HG03103 (cell line): ENCODE measurements around the gene SAMD7.

Source experiments
- ATAC-seq: cut with Tn5 transposase; IDR thresholded peaks from one replicate; pipeline ENCODE4 v1.9.1; 2021; ENCODE audit warnings: low read depth; ENCODE audit not compliant: unreplicated experiment

SAMD7 gene

DNA sequence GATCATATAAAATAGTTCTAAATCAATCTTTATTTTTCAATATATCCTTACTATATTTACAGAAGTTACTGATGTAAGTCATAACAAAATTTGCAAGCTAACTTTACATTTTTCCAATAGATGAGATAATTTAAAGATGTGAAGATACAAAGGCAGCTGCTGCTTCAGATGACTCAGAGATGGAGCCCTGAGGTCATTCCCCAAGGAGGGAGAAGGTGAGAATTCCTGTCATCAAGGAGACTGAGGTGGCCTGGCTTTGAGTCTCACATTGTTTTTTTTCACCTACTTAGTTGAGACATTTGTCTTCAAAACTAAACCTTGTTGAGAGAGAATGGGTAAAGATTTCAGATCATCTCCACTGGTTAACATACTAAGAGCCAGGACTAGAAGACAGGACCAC, 3.9 kb upstream of the SAMD7 start:
- no peak for ATAC-seq

DNA sequence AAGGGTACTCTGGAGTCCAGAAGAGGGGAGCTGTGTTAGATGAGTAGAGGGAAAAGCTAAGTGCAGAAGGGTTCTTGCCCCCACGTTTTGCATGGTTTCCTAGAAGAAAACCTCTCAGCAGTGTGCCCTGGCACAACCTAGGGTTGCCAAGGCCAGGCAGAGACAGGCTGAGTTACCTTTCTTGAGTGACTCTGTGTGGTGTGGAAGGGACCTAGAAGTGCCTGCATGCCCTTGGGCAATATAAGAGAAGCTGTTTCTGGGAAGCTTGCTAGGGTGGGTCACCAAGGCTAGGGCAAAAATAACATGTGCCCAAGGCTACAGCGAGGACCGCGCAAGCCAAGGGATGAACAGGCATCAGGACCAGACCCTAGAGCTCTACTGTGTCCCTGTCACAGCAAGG, 3.4 kb upstream of the SAMD7 start:
- no peak for ATAC-seq

DNA sequence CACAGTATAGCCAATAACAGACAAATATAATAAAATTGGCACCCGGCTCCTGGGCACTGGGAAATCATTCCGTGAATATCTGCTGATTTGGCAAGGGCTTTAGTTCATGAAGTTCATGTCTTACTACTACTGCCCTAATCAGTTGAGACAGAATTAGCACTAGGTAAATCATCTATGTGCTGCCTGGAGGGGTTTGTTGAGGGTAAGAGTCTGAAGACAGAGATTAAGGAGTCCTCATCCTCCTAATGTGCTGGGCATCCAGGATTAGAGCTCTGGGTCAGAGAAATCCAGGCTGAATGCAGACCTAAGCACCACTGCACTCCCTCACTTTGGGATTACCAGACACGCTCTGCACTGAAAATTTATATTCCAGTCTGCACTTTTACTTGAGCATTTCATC, 2.0 kb downstream of the SAMD7 start:
- ATAC-seq = no peak

DNA sequence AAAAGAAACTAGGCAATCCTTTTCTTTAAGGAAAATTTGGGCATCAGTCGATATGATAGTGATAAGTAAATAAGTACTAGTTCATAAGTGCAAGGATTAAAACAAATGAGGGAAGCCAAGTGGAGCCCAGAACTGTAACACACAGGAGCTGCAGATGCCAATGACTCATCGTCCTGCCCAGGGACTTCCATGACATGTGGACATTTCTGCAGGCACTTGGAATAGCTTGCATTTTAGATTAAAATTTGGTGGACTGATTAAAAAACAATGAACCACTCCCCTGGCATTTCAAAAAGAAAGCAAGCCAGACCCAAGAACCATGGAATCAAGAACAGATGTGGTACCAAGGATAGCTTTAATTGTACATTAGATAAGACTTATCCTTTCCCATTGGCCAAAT, 2.9 kb downstream of the SAMD7 start:
- no peak for ATAC-seq

DNA sequence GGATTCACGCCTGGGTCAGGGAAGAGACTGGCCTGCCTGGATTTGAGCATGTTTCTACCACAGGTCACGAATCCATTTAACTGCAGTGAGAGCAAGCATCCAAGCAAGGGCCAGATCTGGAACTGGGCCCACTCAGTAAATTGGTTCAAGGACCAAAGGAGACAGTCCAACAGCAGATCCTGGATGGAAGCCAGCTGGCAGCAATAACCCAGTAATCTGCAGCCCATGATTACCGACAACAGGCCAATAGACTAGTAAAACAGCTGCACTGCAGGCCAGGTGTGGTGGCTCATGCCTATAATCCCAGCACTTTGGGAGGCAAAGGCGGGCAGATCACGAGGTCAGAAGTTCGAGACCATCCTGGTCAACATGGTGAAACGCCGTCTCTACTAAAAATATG, 11.8 kb downstream of the SAMD7 start:
- ATAC-seq = no peak

DNA sequence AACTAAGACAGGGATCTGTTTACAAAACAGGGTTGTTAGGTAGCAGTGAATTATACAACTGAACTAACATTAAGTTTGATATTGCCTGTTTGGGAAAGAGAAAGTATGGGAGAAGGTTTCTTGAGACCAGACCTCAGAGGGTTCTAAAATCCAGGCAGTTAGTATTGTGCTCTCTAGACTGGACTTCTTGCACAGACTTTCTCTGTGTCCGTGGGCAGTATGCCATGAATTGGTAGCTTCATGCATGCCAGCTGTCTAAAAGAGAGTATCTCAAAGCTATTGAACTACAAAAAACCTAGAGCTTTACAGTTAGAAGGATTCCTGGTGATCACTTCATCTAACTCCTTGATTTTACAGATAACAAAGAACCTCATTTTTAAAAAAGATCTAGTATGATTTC, 12.5 kb downstream of the SAMD7 start:
- no peak for ATAC-seq

DNA sequence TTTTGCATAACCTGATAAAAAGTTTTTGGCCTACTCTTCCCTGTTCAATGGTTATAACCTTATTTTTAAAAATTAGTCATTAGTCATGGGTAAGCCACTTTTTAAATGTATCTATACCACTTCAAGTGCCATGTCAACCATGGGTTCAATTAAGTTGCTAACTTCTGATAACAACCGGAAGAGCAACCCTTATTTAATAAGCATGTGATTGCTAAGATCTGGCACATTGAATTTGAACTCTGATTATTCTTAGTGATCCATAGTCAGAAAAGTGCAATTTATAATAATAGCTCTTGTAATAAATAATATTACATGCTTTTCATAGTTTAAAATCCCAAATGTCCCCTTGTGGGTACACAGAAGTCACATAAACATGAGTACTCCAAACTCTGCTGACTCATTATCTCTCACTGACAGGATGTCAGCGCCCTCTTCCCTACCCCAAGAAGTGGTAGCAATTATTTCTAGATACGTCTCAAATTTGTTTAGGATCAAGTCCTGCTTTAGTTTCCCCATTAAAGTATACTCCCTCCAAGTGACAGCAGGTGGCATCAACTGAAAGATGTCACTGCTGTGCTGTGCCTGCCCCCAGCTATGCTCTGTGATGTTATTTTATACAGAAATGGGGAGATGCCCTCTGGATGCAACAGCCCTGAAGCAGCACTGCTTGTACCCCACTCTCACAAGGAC, 18.6 kb downstream of the SAMD7 start:
- ATAC-seq = no peak

DNA sequence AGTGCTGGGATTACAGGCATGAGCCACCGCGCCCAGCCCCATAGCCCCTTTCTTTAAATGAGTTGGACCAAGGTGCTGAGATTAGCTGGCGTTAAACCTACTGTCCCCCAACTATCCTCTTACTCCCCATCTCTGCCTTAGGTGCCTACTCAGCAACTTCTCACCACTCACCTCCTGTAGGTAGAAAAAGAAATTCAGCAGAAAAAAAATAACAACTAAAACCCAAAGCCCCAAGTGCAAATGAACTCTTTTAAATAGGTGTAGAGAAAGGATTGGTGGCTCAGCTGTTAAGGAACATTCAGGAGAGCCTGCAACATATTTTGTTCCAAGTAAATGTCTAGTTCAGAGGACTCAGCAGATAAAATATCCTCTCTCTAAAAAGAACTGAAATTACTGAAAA, 19.5 kb downstream of the SAMD7 start:
- no peak for ATAC-seq

DNA sequence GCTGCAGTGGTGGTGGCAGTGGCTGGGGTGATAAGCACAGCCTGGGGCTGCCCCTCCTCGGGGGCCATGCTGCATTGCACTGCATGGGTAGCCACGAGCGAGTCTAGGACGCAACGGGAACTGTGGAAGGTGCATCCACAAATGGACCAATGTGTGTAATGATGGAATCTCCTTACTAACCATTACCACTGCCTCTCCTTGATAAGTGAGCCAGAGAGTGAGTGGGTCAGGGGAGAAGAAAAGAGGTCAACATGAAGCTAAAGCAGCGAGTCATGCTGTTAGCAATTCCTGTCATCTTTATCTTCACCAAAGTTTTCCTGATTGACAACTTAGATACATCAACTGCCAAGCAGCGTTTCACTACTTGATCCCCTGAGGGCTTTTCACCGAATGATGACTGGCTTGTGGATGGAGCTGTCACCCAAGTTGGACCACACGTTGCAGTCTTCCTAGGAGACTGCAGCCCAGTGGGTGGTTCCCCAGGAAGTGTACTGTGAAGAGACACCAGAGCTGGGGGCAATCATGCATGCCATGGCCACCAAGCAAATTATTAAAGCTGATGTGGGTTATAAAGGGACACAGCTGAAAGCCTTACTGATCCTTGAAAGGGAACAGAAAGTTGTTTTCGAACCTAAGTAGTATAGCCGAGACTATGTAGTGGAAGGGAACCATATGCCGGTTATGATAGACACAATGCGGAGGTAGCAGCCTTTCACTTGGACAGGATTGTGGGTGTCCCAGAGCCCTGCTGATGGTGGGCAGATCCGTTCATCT, 20.6 kb downstream of the SAMD7 start:
- peak; percentile 94 for ATAC-seq

DNA sequence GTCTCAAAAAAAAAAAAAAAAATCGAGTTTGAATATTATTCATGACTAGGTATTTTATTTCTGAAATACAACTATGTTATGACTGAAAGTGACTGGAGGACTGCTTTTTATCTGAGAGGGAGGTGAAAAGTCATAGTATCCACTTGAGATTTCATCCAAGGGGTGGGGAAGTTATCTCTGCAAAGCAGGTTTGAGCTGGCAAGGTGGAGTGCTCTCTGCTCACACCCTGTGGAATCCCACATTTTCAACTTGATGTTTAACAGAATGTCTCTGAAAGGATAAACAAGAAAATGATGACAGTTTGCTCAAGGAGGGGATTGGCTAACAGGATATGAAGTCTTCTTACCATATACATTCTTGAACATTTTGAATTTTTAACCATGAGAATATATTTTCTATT, 27.9 kb downstream of the SAMD7 start:
- ATAC-seq = no peak

DNA sequence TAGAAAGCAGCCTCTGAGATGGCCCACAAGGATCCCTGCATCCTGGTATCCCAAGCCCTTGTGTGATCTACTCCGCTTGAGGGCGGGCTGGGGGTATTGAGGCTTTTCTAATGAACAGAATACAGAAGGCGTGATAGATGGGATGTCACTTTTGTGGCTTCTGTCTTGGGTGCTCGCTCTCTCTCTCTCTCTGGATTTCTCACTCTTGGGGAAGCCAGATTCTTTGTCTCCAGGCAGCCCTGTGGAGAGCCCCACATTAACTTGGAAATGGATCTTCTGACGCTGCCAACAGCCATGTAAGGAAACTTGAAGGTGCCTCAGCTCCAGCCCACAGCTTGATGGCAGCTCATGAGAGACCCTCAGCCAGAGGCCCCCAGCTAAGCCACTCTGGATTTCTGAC, 28.4 kb downstream of the SAMD7 start:
- ATAC-seq = no peak

DNA sequence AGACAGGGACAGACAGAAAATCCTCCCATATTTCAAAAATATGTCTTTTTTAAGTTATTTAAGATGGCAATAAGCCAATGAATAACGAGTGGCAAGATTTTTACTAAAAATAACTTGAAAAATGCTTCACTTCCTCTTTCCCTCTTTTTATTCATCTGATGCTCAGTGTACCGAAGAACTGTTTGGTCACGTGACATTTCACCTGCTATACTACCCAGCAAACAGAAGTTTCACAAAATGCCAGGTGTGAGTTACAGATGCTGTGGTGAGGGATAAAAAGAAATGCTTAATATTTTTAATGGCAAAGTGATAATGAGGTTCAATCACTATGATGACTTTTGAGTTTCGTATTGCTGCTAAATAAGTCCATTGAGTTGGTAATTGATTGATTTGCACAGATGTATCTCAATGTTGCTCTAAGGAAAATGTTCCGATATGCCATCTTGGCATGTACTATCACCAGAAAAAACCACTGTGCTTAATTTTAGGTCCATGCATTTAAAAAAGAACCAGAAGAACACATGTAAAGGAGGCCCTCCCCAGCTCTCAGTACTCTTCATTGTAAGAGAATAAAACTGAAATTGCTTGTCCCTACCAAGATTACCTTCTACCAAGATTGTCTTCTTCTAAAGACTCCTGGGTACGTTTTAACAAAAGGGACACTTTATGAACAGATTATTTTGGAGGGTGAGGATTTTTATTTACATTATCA, 29.3 kb downstream of the SAMD7 start:
- ATAC-seq = peak; percentile 62

DNA sequence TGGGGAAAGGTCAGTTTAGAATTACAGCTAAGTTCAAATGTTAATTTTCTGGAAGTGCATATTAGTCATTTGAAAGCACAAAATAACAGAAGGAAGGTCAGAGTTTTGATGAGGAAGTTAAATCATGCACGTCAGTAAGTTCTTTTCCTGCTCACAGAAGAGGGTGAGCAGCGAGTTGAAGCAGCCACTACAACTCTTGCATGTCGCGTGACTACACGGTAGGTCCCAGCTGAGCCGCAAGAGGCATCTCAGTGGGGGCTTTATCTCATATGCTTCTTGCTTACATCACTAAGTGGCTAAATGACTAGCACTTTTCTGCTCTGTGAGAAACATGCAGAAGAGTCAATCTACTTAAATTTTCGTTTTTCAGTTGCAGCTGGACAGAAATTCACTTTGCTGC, 33.9 kb downstream of the SAMD7 start:
- ATAC-seq = peak; percentile 81

DNA sequence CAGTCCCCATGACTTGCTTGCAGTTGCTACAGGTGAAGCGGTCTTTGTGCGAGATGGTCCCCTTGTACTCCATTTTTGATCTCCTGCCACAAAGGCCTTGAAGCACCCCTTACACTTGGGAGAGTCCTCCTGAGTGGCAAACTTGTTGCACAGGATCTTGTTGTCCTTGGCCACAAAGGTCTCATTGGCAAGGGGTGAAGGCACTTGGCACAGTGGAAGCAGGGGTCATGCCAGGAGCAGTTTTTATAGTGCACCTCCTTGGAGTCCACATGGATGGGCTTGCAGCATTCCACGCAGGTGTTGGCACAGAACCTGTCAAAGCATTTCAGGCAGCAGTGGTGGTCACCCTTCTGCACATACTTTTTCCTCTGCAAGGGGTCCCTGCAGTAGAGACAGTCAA, 35.0 kb downstream of the SAMD7 start:
- ATAC-seq = no peak

DNA sequence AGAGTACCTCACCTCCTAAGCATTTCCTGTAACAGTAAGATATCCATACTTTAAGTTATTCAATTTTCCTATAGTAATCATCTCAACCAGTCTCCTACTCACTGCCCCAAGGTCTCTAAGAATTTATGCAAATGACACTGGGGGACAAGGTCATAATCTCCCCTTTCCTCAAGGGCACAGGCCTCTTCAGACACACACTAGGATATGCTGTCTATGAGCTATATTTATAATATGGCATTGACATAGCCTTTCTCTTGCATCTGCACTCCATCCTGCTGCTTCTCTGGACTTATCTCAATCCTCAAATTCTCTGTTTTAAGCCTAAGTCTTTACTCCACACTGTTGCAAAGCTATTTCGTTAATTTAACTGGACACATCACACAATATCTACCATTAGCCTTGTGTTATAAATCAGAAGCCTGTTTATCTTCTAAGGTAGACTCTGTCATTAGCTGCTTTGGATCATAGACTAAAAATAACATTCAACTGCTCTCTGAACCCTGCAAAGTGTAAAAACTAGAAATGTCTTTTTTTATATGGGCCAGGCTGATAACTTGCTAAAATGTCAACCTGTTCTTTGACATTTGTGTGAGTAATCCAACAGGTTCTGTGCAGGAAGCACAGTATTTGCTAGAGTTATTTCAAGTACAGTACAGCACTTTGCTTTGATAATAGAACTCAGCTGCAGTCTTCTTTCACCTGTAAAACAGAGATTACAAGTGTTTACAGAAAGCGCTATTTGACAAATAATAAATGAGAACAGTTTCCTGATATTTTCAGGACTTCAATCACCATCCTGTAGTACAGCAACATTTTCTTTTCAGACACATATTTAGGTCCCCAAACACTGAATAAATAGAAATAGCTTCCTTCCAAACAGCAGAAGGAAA, 37.4 kb downstream of the SAMD7 start:
- no peak for ATAC-seq

DNA sequence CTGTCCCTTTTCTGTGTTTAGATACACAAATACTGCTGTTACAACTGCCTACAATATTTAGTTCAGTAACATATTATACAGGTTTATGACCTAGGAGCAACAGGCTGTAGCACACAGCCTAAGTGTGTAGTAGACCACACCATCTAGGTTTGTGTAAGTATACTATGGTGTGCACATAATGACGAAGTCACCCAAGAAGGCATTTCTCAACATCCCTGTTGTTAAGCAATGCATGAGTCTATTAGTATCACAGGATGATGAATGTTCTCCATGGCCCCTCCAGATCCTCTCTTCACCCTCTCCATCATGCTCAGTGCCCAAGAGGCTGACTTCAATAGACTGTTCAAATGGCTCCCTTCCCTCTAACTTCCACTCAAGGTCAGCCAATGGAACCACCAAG, 40.7 kb downstream of the SAMD7 start:
- no peak for ATAC-seq

DNA sequence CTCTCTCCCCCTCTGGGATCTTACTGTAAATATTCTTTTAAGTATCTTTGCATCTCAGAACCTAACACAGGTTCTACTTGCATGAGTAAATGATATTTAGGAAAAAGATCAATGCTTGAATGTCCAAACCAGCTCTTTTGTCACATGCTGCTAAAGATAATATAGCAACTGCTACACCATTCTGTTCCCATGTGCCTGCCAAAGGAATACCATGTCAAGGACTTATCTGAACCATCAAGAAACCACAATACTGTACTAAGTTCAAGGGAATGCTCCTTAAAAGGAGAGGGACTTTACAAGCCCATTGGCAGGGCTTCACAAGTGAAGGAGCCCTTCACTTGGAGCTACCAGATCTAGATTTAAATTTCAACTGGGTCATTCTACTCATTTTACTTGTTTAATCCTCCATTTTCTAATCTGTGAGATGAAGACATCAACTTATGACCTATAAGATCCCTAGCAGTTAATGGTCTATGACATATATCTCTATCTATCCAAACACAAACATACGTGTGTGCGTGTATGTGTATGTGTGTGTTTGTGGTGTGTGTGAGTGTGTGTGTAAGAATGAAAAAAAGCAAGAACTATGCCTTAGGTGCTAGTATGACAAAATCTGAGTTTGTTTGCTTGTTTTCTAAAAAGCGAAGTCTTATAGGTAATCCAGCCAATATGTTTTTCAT, 42.2 kb downstream of the SAMD7 start:
- peak; percentile 18 for ATAC-seq

DNA sequence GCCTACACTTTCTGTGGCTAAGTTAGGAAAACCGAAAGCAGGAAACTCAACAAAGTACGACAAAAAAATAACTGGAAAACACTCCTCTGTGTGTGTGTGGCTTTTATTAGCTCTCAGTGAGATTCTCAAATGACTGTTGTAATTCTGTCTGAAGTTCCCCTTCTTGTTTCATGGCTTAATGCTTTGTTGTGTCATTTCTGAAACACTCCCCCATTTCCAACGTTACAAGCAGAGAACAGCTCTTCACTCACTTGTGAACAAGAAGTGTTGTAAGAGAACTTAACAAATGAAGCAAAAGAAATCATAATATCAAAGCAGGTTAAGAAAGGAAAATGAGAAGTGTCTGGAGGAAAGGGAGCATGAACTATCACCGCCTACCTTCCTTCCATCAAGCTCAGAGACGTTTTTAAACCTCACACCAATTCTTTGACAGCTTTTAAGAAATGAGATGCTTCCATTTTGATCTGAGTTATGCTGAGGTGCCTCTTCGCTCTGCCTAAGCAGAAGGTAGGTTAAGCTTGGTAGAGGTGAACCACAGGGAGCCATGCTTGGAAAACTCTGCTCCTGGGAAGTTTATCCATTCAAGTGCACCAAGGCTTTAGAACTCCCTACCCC, 42.9 kb downstream of the SAMD7 start:
- peak; percentile 79 for ATAC-seq

DNA sequence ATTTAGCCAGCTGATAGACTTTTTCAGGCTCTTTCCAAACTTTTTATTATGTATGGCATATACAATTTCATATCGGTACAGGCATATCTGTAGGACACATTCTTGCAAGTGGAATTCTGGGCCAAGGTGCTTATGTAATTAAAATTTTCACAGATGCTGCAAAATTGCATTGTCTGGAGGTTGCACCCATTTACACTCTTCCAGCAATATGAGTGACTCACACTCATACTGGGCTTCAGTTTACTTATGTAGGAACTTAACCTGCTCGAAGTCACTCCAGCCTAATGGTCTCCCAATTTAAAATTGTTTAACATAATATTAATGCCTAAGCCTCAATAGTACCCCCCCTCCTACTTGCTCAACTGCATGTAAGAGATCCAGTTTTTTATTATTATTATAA, 44.0 kb downstream of the SAMD7 start:
- no peak for ATAC-seq

DNA sequence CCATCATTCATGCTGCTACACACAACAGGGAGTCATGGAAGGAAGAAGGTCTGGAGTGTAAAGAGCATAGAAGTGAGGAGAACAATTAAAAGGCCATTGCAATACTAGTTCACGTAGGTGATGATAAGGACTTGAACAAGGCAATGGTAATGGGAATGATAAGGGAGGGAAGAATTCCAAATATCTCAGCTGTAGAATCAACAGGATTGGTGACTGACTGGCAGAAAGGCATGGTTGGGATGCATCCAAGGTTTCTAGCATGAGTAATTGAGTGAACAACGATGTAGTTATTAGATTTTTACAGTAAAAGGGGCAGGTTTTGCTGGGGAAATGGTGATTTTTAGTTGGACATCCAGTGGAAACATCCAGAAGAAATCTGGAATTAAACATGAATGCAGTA, 52.8 kb downstream of the SAMD7 start:
- ATAC-seq = no peak
